ENCODE results near the gene KCTD15. TPM values are rescaled to one million over a fixed set of nuclear protein-coding genes. Genes with fewer than 3 reads are reported as not detected.

Gene KCTD15
- total and polyA plus RNA-seq, 2 donors (not counting 1 experiment from before 2014, with no cell fraction given): 0.54 to 0.81 TPM

DNA sequence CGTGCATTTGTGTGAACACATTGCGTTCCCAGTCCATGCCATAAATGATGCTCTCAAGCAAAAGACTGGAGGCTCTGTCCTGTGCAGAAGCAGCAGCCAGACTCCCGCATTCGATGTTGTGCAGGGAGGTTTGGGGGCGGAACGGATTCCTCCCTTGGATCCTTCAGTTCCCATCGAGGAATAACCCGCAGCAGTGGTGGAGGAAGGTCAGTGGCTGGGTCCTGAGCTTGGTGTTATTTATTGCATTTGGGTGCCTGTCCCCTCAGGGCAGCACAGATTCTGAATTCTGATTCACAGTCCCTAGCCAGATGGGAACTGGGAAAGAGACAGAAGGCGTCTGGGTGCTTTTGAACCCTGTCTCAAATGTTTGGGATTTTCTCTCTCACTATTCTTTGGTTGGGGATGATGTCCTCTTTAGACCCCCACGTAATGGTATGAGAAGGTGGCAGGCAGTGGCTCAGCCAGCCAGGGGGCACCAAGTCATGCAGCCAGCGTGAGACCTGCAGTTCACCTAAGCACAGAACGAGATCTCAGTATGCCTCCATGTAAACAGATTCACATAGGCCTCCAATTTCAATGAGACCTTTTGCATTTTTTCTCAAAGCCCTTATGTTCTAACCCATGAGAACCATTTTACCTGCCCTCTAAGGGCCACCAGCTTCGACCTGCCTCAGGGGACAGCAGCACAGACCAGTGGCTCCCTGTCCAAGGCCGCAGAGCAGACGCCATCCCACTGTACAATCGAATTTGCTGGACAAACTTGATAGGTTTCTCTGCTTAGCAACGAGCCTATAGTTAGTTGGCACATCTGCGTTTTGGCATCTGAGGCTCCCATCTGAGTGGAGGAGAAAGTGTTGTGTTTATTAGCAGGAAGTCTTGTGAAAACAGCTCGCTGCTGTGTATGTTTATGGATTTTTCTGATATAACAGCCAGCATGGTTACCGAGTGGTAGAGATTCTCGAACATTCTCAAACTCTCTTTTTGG is 17.8 kb downstream of the KCTD15 start:
- H3K9ac ChIP-seq (ENCODE audit: low read length): no peak overlapping the region
- WGBS (ENCODE audit: insufficient coverage): 95% methylated on average over 17 of the region's 21 CpGs
- intact Hi-C loops (cut with micrococcal nuclease): no loop called here
- H3K36me3 ChIP-seq (replicated peaks in 1 of 2; ENCODE audit: control extremely low read depth in 1 of 2, control insufficient read depth in 1 of 2, extremely low read depth in 1 of 2, insufficient read depth in 2 of 2, low read length in 1 of 2): no peaks in the 10 kb centered on the region
- H3K9me3 ChIP-seq (ENCODE audit: control extremely low read depth in 1 of 3, control insufficient read depth in 2 of 3, insufficient read depth in 1 of 3, low read length in 2 of 3): peaks cover 0 to under 1% (median 0%) of the 10 kb centered on the region in 3 donors
- H3K27me3 Mint-ChIP-seq: no peaks in the 10 kb centered on the region
- ATAC-seq (ENCODE audit: low read depth) (no peak), DNase-seq (no peak)
- H3K9me3 Mint-ChIP-seq (ENCODE audit: insufficient read depth): no peaks in the 10 kb centered on the region
- H3K4me2 ChIP-seq (replicated peaks; ENCODE audit: low read depth, low read length, poor library complexity, severe bottlenecking): no peak overlapping the region
- peaks cover 9 to 12% of the 10 kb centered on the region in 2 donors for H3K4me1 ChIP-seq (ENCODE audit: control insufficient read depth in 2 of 2, insufficient read depth in 2 of 2, low read length in 2 of 2)
- ChIA-PET POLR2A (no interaction called here), CTCF (no interaction called here)
- H3K27me3 ChIP-seq (replicated peaks in 1 of 4; ENCODE audit: control extremely low read depth in 1 of 4, control insufficient read depth in 3 of 4, insufficient read depth in 4 of 4, low read length in 3 of 4): peaks cover 0 to 2% (median 0%) of the 10 kb centered on the region in 4 experiments
- no peak overlapping the region for H3K4me3 Mint-ChIP-seq
- H3K27ac ChIP-seq (ENCODE audit: low read length in 2 of 2): no peak overlapping the region
- H2AFZ ChIP-seq (ENCODE audit: insufficient read depth, low read depth, low read length, poor library complexity, severe bottlenecking): no peak overlapping the region
- no peaks in the 10 kb centered on the region for H4K20me1 ChIP-seq (ENCODE audit: control insufficient read depth, insufficient read depth, low read length, poor library complexity, severe bottlenecking)
- H3K27ac Mint-ChIP-seq: no peak overlapping the region
- no peak overlapping the region for H3K4me3 ChIP-seq (ENCODE audit: control extremely low read depth in 1 of 5, extremely low read depth in 1 of 5, insufficient read depth in 1 of 5, low read depth in 2 of 5, low read length in 4 of 5)
- peaks cover 17% of the 10 kb centered on the region for H3K4me1 Mint-ChIP-seq
- TF ChIP-seq, protein P1, sequence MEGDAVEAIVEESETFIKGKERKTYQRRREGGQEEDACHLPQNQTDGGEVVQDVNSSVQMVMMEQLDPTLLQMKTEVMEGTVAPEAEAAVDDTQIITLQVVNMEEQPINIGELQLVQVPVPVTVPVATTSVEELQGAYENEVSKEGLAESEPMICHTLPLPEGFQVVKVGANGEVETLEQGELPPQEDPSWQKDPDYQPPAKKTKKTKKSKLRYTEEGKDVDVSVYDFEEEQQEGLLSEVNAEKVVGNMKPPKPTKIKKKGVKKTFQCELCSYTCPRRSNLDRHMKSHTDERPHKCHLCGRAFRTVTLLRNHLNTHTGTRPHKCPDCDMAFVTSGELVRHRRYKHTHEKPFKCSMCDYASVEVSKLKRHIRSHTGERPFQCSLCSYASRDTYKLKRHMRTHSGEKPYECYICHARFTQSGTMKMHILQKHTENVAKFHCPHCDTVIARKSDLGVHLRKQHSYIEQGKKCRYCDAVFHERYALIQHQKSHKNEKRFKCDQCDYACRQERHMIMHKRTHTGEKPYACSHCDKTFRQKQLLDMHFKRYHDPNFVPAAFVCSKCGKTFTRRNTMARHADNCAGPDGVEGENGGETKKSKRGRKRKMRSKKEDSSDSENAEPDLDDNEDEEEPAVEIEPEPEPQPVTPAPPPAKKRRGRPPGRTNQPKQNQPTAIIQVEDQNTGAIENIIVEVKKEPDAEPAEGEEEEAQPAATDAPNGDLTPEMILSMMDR (IDR thresholded peaks at IDR 0.05): no peak
- TF ChIP-seq EZH2 (IDR thresholded peaks at IDR 0.05; ENCODE audit: borderline replicate concordance, insufficient read depth, low read depth, low read length, poor library complexity, severe bottlenecking): no peak
- no peaks in the 10 kb centered on the region for H3K79me2 ChIP-seq (ENCODE audit: control insufficient read depth, insufficient read depth, low read length)
